Pancreas (tissue), 10 donors: Measurements from ENCODE around the gene FUT2. TPM values are rescaled to one million over a fixed set of nuclear protein-coding genes. Genes with fewer than 3 reads are reported as not detected.
"Not testable (repeated sequence)": the region's sequence is repeated elsewhere in the genome, so short reads cannot be mapped to it uniquely, and the experiment has no call there.

Experiments
- ATAC-seq, 4 donors: fragments of 200-7000 bp; cut with Tn5 transposase; one replicate each; pipeline versions ENCODE4 v1.8.0 to v1.9.1; 2020; ENCODE audit warnings: mild to moderate bottlenecking in 4 of 4, moderate library complexity in 4 of 4
- DNase-seq, 6 donors: peaks; one replicate each; pipeline ENCODE4 v3.0.0-alpha.2; 2020
- FAIRE-seq: peaks from 2 replicates; lab custom pipeline; 2012; peaks lifted over from hg19 to GRCh38; lab: Jason Lieb, UNC
- H3K27ac ChIP-seq, 4 donors: fragments of 200-600 bp; sonication (generic); 1 replicate in 3 of 4; 2 replicates in 1 of 4; pipeline versions ENCODE4 v1.5.0 to v1.8.0; 2020
- H3K27me3 ChIP-seq, 4 donors: fragments of 200-600 bp; one replicate each; pipeline ENCODE4 v1.8.0; 2021
- H3K36me3 ChIP-seq, 3 donors: fragments of 200-600 bp; sonication (generic) in 1 of 3; one replicate each; pipeline versions ENCODE4 v1.5.0 to v1.8.0; 2020 to 2021
- H3K4me1 ChIP-seq, 3 donors: fragments of 200-600 bp; one replicate each; pipeline ENCODE4 v1.8.0; 2021
- H3K4me3 ChIP-seq, 4 donors: fragments of 200-600 bp; sonication (generic) in 2 of 4; one replicate each; pipeline versions ENCODE4 v1.5.0 to v1.8.0; 2020 to 2021
- H3K9me3 ChIP-seq, 4 donors: fragments of 200-600 bp; one replicate each; pipeline ENCODE4 v1.8.0; 2021
- WGBS, 2 donors: extraction: QIAGEN DNeasy Blood & Tissue Kit; methylation state at CpG; one replicate each; pipeline ENCODE4 v1.1.7; 2013; 5-methylcytosine and 5-hydroxymethylcytosine counted together
- intact Hi-C, 3 donors: fragments of 100-400 bp; cut with DNase I; formaldehyde crosslinking; loops; one replicate each; pipeline versions ENCODE4 v1.11.1 to v1.14.2; 2022
- polyA plus RNA-seq, 2 donors: library from polyadenylated mRNA; stranded (reverse); fragments of 200-250 nt; gene quantifications; one replicate each; pipeline ENCODE4 v1.2.3, GENCODE V29; 2013
- total RNA-seq, 6 donors: library from RNA; stranded (reverse); fragmentation: NEBNext Ultra II Directional in 4 of 6; extraction: Animal tissue kit (Norgen Biotek cat#: 25700) in 4 of 6; gene quantifications; one replicate each; pipeline versions ENCODE4 v1.2.1 to v1.2.4, GENCODE V29; 2021 to 2023
- TF ChIP-seq, protein P1 (sequence below), 4 donors: fragments of 200-600 bp; sonication (generic) in 3 of 4; IDR thresholded peaks; one replicate each; pipeline versions ENCODE4 v1.5.0 to v1.8.0; 2021; ENCODE audit warnings: antibody characterized with exemption in 4 of 4
- donor health status: healthy with polysubstance abuse.
- donor health status: DM: no; HTN: no; CAD: no; lungs with moderate emphysema.
- donor health status: DM: no; HTN: no; CAD: no.
- donor health status: control.
- donor health status: control.
- donor health status: Bipolar disorder and iron deficiency.
- donor health status: DM: yes; HTN: yes; CAD: no.
- donor health status: DM: no; HTN: no; CAD: no.
- donor health status: DM: no; HTN: no; CAD: no.
- donor health status: DM: yes; HTN: yes; CAD: no.

Gene FUT2
- total and polyA plus RNA-seq, 8 donors: 3.7 to 14.5 (median 6.6) TPM

DNA sequence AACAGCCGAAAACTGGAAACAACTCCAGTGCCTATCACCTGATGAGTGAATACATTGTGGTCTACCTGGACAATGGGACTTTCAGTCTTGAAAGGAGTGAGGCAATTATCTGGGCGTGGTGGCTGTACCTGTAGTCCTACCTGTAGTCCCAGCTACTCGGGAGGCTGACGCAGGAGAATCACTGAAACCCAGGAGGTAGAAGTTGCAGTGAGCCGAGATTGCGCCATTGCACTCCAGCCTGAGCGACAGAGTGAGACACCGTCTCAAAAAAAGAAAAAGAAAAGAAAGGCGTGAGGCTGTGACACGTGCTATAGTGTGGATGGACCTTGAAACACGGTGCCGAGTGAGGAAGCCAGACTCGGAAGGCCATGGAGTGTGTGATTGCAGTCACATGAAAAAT is 18.9 kb upstream of the FUT2 start:
- H3K4me3 ChIP-seq: no peak overlapping the region
- WGBS, 2 donors: 84 to 89% methylated on average over 13 of the region's 13 CpGs
- ATAC-seq (no peak), FAIRE-seq (no peak), DNase-seq (no peak)
- H3K9me3 ChIP-seq: no peaks in the 10 kb centered on the region
- peaks cover 0 to 9% (median 9%) of the 10 kb centered on the region in 3 donors for H3K4me1 ChIP-seq
- intact Hi-C loops: no loop called here
- TF ChIP-seq, protein P1, sequence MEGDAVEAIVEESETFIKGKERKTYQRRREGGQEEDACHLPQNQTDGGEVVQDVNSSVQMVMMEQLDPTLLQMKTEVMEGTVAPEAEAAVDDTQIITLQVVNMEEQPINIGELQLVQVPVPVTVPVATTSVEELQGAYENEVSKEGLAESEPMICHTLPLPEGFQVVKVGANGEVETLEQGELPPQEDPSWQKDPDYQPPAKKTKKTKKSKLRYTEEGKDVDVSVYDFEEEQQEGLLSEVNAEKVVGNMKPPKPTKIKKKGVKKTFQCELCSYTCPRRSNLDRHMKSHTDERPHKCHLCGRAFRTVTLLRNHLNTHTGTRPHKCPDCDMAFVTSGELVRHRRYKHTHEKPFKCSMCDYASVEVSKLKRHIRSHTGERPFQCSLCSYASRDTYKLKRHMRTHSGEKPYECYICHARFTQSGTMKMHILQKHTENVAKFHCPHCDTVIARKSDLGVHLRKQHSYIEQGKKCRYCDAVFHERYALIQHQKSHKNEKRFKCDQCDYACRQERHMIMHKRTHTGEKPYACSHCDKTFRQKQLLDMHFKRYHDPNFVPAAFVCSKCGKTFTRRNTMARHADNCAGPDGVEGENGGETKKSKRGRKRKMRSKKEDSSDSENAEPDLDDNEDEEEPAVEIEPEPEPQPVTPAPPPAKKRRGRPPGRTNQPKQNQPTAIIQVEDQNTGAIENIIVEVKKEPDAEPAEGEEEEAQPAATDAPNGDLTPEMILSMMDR (IDR thresholded peaks at IDR 0.05): no peak
- H3K27ac ChIP-seq: no peak overlapping the region
- no peaks in the 10 kb centered on the region for H3K36me3 ChIP-seq
- H3K27me3 ChIP-seq: no peaks in the 10 kb centered on the region

DNA sequence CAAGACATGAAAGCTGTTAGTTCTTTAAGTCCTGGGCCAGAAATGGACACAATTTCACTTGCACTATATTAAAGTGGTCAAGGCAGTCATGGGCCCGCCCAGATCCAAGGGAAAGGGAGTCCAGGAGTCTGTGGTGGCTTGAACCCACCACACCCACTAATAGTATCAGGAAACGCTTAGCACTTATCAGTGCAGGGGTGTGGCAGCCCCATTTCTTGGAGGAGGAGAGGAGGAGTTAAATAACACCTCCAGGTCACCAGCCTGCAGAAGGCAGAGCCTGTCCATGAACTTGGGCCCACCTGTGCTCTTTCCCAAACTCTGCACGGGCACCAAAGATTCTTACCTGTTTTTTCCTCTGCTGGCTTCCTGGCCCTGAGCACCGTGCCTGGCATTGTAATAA is 17.6 kb upstream of the FUT2 start:
- FAIRE-seq (no peak), DNase-seq (peak in 5 of 6 donors; percentile 67 to 92 (median 83)), ATAC-seq (peak; percentile 73 to 88 (median 83))
- no peaks in the 10 kb centered on the region for H3K36me3 ChIP-seq
- H3K4me3 ChIP-seq: no peak overlapping the region
- TF ChIP-seq, protein P1 (IDR thresholded peaks at IDR 0.05): no peak
- intact Hi-C loops: no loop called here
- peak overlapping the region; percentile 22 to 85 (median 65) for H3K27ac ChIP-seq
- no peaks in the 10 kb centered on the region for H3K9me3 ChIP-seq
- H3K27me3 ChIP-seq: no peaks in the 10 kb centered on the region
- 24 to 25% methylated on average over 4 of the region's 4 CpGs for WGBS, 2 donors
- H3K4me1 ChIP-seq: peaks cover 0 to 9% (median 9%) of the 10 kb centered on the region in 3 donors

DNA sequence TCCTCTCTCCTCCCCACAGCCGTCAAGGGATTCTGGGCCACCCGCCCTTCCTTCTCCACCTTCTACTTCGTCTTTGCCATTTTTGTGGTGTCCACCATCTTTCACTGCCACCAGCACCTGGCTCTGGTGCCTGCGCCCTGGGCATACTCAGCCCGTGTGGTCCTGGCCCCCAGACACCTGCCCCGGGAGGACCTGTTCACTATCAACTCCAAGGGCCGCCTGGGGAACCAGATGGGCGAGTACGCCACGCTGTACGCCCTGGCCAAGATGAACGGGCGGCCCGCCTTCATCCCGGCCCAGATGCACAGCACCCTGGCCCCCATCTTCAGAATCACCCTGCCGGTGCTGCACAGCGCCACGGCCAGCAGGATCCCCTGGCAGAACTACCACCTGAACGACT is 15.8 kb upstream of the FUT2 start:
- H3K27me3 ChIP-seq, H3K9me3 ChIP-seq, H3K27ac ChIP-seq, H3K36me3 ChIP-seq, FAIRE-seq, H3K4me3 ChIP-seq, intact Hi-C loops, H3K4me1 ChIP-seq, ATAC-seq, DNase-seq: not testable (repeated sequence)
- 95 to 97% methylated on average over 15 to 18 of the region's 19 CpGs for WGBS, 2 donors

DNA sequence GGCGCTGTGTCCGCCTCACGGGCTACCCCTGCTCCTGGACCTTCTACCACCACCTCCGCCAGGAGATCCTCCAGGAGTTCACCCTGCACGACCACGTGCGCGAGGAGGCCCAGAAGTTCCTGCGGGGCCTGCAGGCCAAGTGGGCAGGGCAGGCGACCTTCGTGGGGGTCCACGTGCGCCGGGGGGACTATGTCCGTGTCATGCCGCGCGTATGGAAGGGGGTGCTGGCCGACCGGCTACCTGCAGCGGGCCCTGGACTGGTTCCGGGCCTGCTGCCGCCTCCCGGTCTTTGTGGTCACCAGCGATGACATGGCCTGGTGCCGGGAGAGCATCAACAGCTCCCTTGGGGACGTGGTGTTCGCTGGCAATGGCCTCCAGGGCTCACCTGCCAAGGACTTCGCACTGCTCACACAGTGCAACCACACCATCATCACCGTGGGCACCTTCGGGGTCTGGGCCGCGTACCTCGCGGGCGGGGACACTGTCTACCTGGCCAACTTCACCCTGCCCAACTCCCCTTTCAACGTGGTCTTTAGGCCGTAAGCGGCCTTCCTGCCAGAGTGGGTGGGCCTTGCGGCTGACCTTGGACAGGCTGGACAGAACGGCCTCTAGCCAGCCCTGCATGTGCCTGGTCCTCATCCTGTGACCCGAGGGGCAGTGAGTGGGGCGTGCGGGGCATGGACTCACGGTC is 15.2 kb upstream of the FUT2 start:
- Histone ChIP-seq H3K27me3 (no peaks in the 10 kb centered on the region), H3K36me3 (no peaks in the 10 kb centered on the region), H3K9me3 (no peaks in the 10 kb centered on the region), H3K27ac (no peak overlapping the region), H3K4me1 (peaks cover 0 to 9% (median 5%) of the 10 kb centered on the region in 3 donors), H3K4me3 (no peak overlapping the region)
- TF ChIP-seq, protein P1 (IDR thresholded peaks at IDR 0.05): no peak
- FAIRE-seq (no peak), ATAC-seq (no peak), DNase-seq (no peak)
- 92% methylated on average over 45 of the region's 45 CpGs for WGBS, 2 donors
- intact Hi-C loops: no loop called here

DNA sequence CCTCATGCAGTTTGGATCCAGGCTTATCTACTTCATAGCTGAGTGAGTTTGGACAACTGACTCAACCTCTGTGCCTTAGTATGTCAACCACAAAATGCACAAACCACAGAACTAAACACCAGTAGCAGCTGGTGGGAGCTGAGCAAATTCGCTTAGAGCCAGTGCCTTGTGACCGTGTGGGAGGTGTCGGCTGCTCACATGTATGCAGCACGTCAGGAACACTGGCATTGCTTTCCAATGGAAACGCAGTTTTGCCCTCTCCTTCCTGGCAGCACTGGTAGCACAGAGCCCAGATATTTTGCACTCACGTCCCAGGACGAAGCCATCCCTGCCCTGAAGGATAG is 14.7 kb upstream of the FUT2 start:
- intact Hi-C loops: no loop called here
- TF ChIP-seq, protein P1 (IDR thresholded peaks at IDR 0.05): no peak
- DNase-seq (no peak), FAIRE-seq (no peak), ATAC-seq (no peak)
- no peak overlapping the region for H3K27ac ChIP-seq
- WGBS, 2 donors: 75 to 90% methylated on average over 7 of the region's 7 CpGs
- no peaks in the 10 kb centered on the region for H3K36me3 ChIP-seq
- no peak overlapping the region for H3K4me3 ChIP-seq
- H3K4me1 ChIP-seq: peaks cover 0 to 9% (median 5%) of the 10 kb centered on the region in 3 donors
- no peaks in the 10 kb centered on the region for H3K27me3 ChIP-seq
- no peaks in the 10 kb centered on the region for H3K9me3 ChIP-seq
